Ovary (tissue), 3 donors: ENCODE results near the gene PTPRJ.

Experiments
- EP300 ChIP-seq: sonication (generic); formaldehyde crosslinking; IDR thresholded peaks from one replicate; pipeline ENCODE4 v1.6.1; 2017; ENCODE audit warnings: antibody characterized with exemption
- TF ChIP-seq, protein P1 (sequence below), 3 donors: fragments of 450-650 bp in 2 of 3; fragments of 200-600 bp in 1 of 3; IDR thresholded peaks; one replicate each; pipeline versions ENCODE4 v1.5.1 to v1.8.0; 2016 to 2022; ENCODE audit warnings: antibody characterized with exemption in 3 of 3, mild to moderate bottlenecking in 1 of 3
- donor health status: DM: no; HTN: no; CAD: no.

DNA sequence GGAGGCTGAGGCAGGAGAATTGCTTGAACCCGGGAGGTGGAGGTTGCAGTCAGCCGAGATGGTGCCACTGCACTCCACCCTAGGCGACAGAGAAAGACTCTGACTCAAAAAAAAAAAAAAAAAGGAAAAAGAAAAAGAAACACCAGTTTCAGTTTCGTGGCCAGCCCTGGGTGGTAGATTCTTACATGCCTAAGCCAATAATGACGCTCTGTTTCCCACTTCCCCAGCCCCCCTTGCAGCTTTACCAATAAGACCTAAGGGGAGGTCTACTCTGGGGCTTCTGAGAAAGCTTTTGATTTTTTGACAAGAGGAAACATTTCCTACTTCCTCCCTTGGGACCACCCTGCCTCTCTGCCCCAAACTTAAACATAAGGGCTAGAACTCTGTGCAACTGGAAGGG, 30.0 kb upstream of the PTPRJ start:
- no peak for TF ChIP-seq EP300
- TF ChIP-seq, protein P1, sequence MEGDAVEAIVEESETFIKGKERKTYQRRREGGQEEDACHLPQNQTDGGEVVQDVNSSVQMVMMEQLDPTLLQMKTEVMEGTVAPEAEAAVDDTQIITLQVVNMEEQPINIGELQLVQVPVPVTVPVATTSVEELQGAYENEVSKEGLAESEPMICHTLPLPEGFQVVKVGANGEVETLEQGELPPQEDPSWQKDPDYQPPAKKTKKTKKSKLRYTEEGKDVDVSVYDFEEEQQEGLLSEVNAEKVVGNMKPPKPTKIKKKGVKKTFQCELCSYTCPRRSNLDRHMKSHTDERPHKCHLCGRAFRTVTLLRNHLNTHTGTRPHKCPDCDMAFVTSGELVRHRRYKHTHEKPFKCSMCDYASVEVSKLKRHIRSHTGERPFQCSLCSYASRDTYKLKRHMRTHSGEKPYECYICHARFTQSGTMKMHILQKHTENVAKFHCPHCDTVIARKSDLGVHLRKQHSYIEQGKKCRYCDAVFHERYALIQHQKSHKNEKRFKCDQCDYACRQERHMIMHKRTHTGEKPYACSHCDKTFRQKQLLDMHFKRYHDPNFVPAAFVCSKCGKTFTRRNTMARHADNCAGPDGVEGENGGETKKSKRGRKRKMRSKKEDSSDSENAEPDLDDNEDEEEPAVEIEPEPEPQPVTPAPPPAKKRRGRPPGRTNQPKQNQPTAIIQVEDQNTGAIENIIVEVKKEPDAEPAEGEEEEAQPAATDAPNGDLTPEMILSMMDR (IDR thresholded peaks at IDR 0.05), result no peak
